GM23338 (cell line): ENCODE results near the gene TDP2. TPM values are rescaled to one million over a fixed set of nuclear protein-coding genes. Genes with fewer than 3 reads are reported as not detected.
"Not testable (repeated sequence)": the region's sequence is repeated elsewhere in the genome, so short reads cannot be mapped to it uniquely, and the experiment has no call there.

Experiments used
- ATAC-seq: fragments of 200-7000 bp; cut with Tn5 transposase; 3 replicates; pipeline ENCODE4 v1.9.1; 2020
- DNase-seq: peaks from one replicate; pipeline ENCODE4 v3.0.0-alpha.2; 2015; ENCODE audit warnings: low spot score
- H2AFZ ChIP-seq: fragments of 200-600 bp; sonication (generic); 2 replicates; pipeline ENCODE4 v1.8.0; 2016; ENCODE audit warnings: antibody characterized with exemption, mild to moderate bottlenecking, moderate library complexity
- H3F3A ChIP-seq: fragments of 200-600 bp; sonication (generic); replicated peaks from 2 replicates; pipeline ENCODE4 v1.8.0; 2017; ENCODE audit warnings: antibody characterized with exemption, mixed run types, low read depth
- H3K27ac ChIP-seq: fragments of 200-600 bp; sonication (generic); 2 replicates; pipeline ENCODE4 v1.6.1; 2016; ENCODE audit warnings: low read depth
- H3K27me3 ChIP-seq: fragments of 200-600 bp; sonication (generic); 2 replicates; pipeline ENCODE4 v1.8.0; 2016; ENCODE audit warnings: mild to moderate bottlenecking, mixed run types, moderate library complexity; ENCODE audit not compliant: insufficient read depth
- H3K36me3 ChIP-seq: fragments of 200-600 bp; sonication (generic); 2 replicates; pipeline ENCODE4 v1.8.0; 2016; ENCODE audit warnings: mild to moderate bottlenecking; ENCODE audit not compliant: insufficient read depth
- H3K4me1 ChIP-seq: fragments of 200-600 bp; sonication (generic); 2 replicates; pipeline ENCODE4 v1.8.0; 2016; ENCODE audit warnings: mild to moderate bottlenecking, moderate library complexity; ENCODE audit not compliant: insufficient read depth
- H3K4me2 ChIP-seq: fragments of 200-600 bp; sonication (generic); 2 replicates; pipeline ENCODE4 v1.7.1; 2017; ENCODE audit warnings: mixed run types
- H3K4me3 ChIP-seq: fragments of 200-600 bp; sonication (generic); 2 replicates; pipeline ENCODE4 v1.6.1; 2016; ENCODE audit warnings: mixed run types
- H3K79me2 ChIP-seq: fragments of 200-600 bp; sonication (generic); replicated peaks from 2 replicates; pipeline ENCODE4 v1.8.0; 2017; ENCODE audit warnings: mild to moderate bottlenecking; ENCODE audit not compliant: insufficient read depth
- H3K9me2 ChIP-seq: fragments of 200-600 bp; sonication (generic); 2 replicates; pipeline ENCODE4 v1.8.0; 2017; ENCODE audit not compliant: insufficient read depth
- H4K20me1 ChIP-seq: fragments of 200-600 bp; sonication (generic); replicated peaks from 2 replicates; pipeline ENCODE4 v1.8.0; 2017; ENCODE audit warnings: mild to moderate bottlenecking; ENCODE audit not compliant: insufficient read depth
- H3K27ac Mint-ChIP-seq: 2 replicates; pipeline ENCODE4 v1.8.0; 2020; ENCODE audit warnings: inconsistent platforms, mild to moderate bottlenecking, moderate library complexity, mixed read lengths
- H3K27me3 Mint-ChIP-seq: 3 replicates; pipeline ENCODE4 v1.8.0; 2022; ENCODE audit warnings: low read depth, mild to moderate bottlenecking, moderate library complexity, mixed read lengths, inconsistent platforms; ENCODE audit not compliant: insufficient read depth, poor library complexity
- H3K36me3 Mint-ChIP-seq: 3 replicates; pipeline ENCODE4 v1.8.0; 2021; ENCODE audit warnings: low read depth, mild to moderate bottlenecking, inconsistent platforms, moderate library complexity, mixed read lengths
- H3K4me1 Mint-ChIP-seq: 3 replicates; pipeline ENCODE4 v1.8.0; 2020; ENCODE audit warnings: mild to moderate bottlenecking, inconsistent platforms, mixed read lengths
- H3K4me3 Mint-ChIP-seq: 3 replicates; pipeline ENCODE4 v1.8.0; 2021; ENCODE audit warnings: moderate library complexity, mild to moderate bottlenecking, inconsistent platforms, mixed read lengths
- H3K9me3 Mint-ChIP-seq: 3 replicates; pipeline ENCODE4 v1.8.0; 2020; ENCODE audit warnings: moderate library complexity, mild to moderate bottlenecking, inconsistent platforms, mixed read lengths
- CREB1 ChIP-seq: fragments of 250-450 bp; sonication (Bioruptor Pico); IDR thresholded peaks from 2 replicates; pipeline ENCODE4 v1.5.0; 2020; ENCODE audit warnings: low read depth, mild to moderate bottlenecking, moderate library complexity
- STAT1 ChIP-seq: IDR thresholded peaks from one replicate; pipeline ENCODE4 v1.6.1; 2016; ENCODE audit warnings: antibody characterized with exemption; ENCODE audit not compliant: unreplicated experiment
- polyA plus RNA-seq: library from polyadenylated mRNA; unstranded; fragments of >200 nt; fragmentation: Nextera tagmentation; extraction: Ambion mirVana; gene quantifications from 2 replicates; pipeline ENCODE4 v1.2.1, GENCODE V29; 2016
- total RNA-seq: library from RNA; depleted of rRNA; stranded (reverse); fragments of >200 nt; shearing (Covaris generic); gene quantifications from 2 replicates; pipeline ENCODE4 v1.2.3, GENCODE V29; 2014
- TF ChIP-seq, protein P1 (sequence below): IDR thresholded peaks from 2 replicates; pipeline ENCODE4 v1.6.1; 2016; ENCODE audit warnings: antibody characterized with exemption
- TF ChIP-seq, protein P2 (sequence below): fragments of 250-450 bp; sonication (Bioruptor Pico); IDR thresholded peaks from 2 replicates; pipeline ENCODE4 v1.5.0; 2020; ENCODE audit warnings: mild to moderate bottlenecking, moderate library complexity

The TDP2 gene
- total and polyA plus RNA-seq, 2 experiments from 2014 or later, result 46.8 to 47.8 TPM

DNA sequence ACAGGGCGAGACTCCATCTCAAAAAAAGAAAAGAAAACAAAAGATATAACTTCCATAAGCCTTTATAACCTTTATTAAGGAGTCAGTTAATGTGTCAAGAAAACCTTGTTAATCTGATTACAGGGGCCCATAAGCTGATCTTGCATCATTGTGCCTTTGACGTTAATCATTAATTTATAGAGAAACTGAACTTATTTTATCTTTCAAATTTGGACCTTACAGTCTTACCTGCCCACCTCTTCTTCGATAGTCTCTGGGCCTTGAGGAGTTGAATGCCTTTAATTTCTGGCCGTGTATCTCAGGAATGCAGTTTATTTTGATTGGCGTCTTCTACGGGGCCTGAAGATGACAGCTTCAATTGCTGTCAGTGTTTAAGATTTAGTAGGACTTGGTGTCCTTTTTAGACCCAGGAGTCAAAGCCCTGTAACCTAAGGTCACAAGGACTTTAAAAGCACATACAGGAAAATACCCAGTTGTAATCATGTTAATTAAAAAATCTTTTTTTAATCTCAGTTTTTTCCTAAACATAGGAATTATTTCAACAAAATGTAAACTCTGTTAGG, 6.0 kb upstream of the TDP2 start:
- Histone ChIP-seq H3K4me2 (no peak overlapping the region), H3K4me1 (0 out of 2 replicates have a peak, but pooled peaks cover 1% of the 10 kb centered on the region), H3K79me2 (peaks cover 45% of the 10 kb centered on the region), H3F3A (no peaks in the 10 kb centered on the region), H3K27me3 (no peaks in the 10 kb centered on the region), H3K4me3 (no peak overlapping the region), H4K20me1 (no peaks in the 10 kb centered on the region), H3K9me2 (no peaks in the 10 kb centered on the region), H2AFZ (no peak overlapping the region), H3K27ac (no peak overlapping the region), H3K36me3 (peaks cover 50% of the 10 kb centered on the region)
- no peak for ATAC-seq
- DNase-seq, result no peak
- H3K27me3 Mint-ChIP-seq, result peaks cover 13% of the 10 kb centered on the region
- no peak overlapping the region for H3K4me3 Mint-ChIP-seq
- peaks cover 88% of the 10 kb centered on the region for H3K9me3 Mint-ChIP-seq
- no peak for TF ChIP-seq CREB1 (CRISPR knock-in tag)
- TF ChIP-seq, protein P1, sequence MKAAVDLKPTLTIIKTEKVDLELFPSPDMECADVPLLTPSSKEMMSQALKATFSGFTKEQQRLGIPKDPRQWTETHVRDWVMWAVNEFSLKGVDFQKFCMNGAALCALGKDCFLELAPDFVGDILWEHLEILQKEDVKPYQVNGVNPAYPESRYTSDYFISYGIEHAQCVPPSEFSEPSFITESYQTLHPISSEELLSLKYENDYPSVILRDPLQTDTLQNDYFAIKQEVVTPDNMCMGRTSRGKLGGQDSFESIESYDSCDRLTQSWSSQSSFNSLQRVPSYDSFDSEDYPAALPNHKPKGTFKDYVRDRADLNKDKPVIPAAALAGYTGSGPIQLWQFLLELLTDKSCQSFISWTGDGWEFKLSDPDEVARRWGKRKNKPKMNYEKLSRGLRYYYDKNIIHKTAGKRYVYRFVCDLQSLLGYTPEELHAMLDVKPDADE, result no peak
- TF ChIP-seq STAT1, result no peak
- TF ChIP-seq, protein P2, sequence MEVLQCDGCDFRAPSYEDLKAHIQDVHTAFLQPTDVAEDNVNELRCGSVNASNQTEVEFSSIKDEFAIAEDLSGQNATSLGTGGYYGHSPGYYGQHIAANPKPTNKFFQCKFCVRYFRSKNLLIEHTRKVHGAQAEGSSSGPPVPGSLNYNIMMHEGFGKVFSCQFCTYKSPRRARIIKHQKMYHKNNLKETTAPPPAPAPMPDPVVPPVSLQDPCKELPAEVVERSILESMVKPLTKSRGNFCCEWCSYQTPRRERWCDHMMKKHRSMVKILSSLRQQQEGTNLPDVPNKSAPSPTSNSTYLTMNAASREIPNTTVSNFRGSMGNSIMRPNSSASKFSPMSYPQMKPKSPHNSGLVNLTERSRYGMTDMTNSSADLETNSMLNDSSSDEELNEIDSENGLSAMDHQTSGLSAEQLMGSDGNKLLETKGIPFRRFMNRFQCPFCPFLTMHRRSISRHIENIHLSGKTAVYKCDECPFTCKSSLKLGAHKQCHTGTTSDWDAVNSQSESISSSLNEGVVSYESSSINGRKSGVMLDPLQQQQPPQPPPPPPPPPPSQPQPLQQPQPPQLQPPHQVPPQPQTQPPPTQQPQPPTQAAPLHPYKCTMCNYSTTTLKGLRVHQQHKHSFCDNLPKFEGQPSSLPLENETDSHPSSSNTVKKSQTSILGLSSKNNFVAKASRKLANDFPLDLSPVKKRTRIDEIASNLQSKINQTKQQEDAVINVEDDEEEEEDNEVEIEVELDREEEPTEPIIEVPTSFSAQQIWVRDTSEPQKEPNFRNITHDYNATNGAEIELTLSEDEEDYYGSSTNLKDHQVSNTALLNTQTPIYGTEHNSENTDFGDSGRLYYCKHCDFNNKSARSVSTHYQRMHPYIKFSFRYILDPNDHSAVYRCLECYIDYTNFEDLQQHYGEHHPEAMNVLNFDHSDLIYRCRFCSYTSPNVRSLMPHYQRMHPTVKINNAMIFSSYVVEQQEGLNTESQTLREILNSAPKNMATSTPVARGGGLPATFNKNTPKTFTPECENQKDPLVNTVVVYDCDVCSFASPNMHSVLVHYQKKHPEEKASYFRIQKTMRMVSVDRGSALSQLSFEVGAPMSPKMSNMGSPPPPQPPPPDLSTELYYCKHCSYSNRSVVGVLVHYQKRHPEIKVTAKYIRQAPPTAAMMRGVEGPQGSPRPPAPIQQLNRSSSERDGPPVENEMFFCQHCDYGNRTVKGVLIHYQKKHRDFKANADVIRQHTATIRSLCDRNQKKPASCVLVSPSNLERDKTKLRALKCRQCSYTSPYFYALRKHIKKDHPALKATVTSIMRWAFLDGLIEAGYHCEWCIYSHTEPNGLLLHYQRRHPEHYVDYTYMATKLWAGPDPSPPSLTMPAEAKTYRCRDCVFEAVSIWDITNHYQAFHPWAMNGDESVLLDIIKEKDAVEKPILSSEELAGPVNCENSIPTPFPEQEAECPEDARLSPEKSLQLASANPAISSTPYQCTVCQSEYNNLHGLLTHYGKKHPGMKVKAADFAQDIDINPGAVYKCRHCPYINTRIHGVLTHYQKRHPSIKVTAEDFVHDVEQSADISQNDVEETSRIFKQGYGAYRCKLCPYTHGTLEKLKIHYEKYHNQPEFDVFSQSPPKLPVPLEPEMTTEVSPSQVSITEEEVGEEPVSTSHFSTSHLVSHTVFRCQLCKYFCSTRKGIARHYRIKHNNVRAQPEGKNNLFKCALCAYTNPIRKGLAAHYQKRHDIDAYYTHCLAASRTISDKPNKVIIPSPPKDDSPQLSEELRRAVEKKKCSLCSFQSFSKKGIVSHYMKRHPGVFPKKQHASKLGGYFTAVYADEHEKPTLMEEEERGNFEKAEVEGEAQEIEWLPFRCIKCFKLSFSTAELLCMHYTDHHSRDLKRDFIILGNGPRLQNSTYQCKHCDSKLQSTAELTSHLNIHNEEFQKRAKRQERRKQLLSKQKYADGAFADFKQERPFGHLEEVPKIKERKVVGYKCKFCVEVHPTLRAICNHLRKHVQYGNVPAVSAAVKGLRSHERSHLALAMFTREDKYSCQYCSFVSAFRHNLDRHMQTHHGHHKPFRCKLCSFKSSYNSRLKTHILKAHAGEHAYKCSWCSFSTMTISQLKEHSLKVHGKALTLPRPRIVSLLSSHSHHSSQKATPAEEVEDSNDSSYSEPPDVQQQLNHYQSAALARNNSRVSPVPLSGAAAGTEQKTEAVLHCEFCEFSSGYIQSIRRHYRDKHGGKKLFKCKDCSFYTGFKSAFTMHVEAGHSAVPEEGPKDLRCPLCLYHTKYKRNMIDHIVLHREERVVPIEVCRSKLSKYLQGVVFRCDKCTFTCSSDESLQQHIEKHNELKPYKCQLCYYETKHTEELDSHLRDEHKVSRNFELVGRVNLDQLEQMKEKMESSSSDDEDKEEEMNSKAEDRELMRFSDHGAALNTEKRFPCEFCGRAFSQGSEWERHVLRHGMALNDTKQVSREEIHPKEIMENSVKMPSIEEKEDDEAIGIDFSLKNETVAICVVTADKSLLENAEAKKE, result no peak
- H3K4me1 Mint-ChIP-seq, result no peaks in the 10 kb centered on the region
- peaks cover 94% of the 10 kb centered on the region for H3K36me3 Mint-ChIP-seq
- no peak overlapping the region for H3K27ac Mint-ChIP-seq

DNA sequence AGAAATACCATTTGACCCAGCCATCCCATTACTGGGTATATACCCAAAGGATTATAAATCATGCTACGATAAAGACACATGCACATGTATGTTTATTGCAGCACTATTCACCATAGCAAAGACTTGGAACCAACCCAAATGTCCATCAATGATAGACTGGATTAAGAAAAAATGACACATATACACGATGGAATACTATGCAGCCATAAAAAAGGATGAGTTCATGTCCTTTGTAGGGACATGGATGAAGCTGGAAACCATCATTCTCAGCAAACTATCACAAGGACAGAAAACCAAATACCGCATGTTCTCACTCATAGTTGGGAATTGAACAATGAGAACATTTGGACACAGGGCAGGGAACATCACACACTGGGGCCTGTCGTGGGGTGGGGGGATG, 4.4 kb upstream of the TDP2 start:
- H3K4me3 ChIP-seq, H2AFZ ChIP-seq, H3K4me1 Mint-ChIP-seq, H3K9me2 ChIP-seq, H3K4me2 ChIP-seq, H3K27ac ChIP-seq, H3K4me3 Mint-ChIP-seq, H3K27me3 ChIP-seq, H4K20me1 ChIP-seq, H3K27ac Mint-ChIP-seq, H3F3A ChIP-seq, H3K4me1 ChIP-seq, ATAC-seq, DNase-seq: not testable (repeated sequence)
- H3K27me3 Mint-ChIP-seq, result peaks cover 24% of the 10 kb centered on the region
- peaks cover 50% of the 10 kb centered on the region for H3K36me3 ChIP-seq
- peaks cover 45% of the 10 kb centered on the region for H3K79me2 ChIP-seq
- H3K9me3 Mint-ChIP-seq, result peaks cover 92% of the 10 kb centered on the region
- peaks cover 90% of the 10 kb centered on the region for H3K36me3 Mint-ChIP-seq

DNA sequence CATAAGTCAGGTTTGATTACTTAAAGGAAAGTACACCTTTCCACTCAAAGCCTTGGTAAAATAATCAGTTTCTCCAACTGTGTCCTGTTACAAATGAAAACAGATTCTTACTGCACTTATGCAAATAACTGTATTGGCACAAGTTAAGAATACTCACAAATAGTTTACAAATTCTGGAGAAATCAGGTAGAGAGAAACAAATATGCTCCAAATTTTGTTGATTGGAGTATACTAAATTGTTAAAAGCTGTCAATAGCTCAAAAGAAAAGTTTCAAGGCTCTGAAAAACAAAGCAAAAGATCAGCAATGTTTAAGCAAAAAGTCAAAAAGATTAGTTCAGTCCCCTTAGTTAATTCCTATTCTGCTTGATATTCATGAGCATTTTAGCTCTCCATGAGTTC, 3.8 kb upstream of the TDP2 start:
- not testable (repeated sequence) for H3F3A ChIP-seq, H3K27ac ChIP-seq, H3K27me3 ChIP-seq, H4K20me1 ChIP-seq, DNase-seq, ATAC-seq, H2AFZ ChIP-seq, H3K4me2 ChIP-seq, H3K4me3 ChIP-seq, H3K27ac Mint-ChIP-seq, H3K9me2 ChIP-seq, H3K4me1 Mint-ChIP-seq, H3K4me1 ChIP-seq, H3K4me3 Mint-ChIP-seq
- H3K36me3 ChIP-seq, result peaks cover 50% of the 10 kb centered on the region
- Mint-ChIP-seq H3K36me3 (peaks cover 88% of the 10 kb centered on the region), H3K9me3 (peaks cover 86% of the 10 kb centered on the region), H3K27me3 (peaks cover 24% of the 10 kb centered on the region)
- peaks cover 45% of the 10 kb centered on the region for H3K79me2 ChIP-seq
